ENCODE results near the gene CTSW.

Gene CTSW

GRCh38 chr11:65855927-65856363 is 23.7 kb upstream of the CTSW start:
- DNase-seq (ENCODE audit: low read depth in 2 of 2, low spot score in 1 of 2): no peak

GRCh38 chr11:65856689-65857499 is 22.7 kb upstream of the CTSW start:
- peak; percentile 68 to 72 for DNase-seq (ENCODE audit: low read depth in 2 of 2, low spot score in 1 of 2)

- DNase-seq (ENCODE audit: low read depth in 2 of 2, low spot score in 1 of 2): peak; percentile 41 to 45
Measured at GRCh38 chr11:65857500-65857852, 22.2 kb upstream of the CTSW start.

- peak; percentile 84 to 93 for DNase-seq (ENCODE audit: low read depth in 2 of 2, low spot score in 1 of 2)
Measured at GRCh38 chr11:65857853-65858680, 21.6 kb upstream of the CTSW start, which contains the start of gene CFL1. CFL1 (minus strand) TSS chr11:65858180; CDS start chr11:65858099, 81 bp downstream.

- DNase-seq (ENCODE audit: low read depth in 2 of 2, low spot score in 1 of 2): no peak
Measured at GRCh38 chr11:65858681-65859087, 21.0 kb upstream of the CTSW start.

- DNase-seq (ENCODE audit: low read depth in 2 of 2, low spot score in 1 of 2): peak; percentile 97 to 98
Measured at GRCh38 chr11:65859095-65859811, 20.4 kb upstream of the CTSW start.

GRCh38 chr11:65859812-65860277 is 19.8 kb upstream of the CTSW start:
- DNase-seq (ENCODE audit: low read depth in 2 of 2, low spot score in 1 of 2): no peak

GRCh38 chr11:65860278-65861164 is 19.1 kb upstream of the CTSW start, which contains the start of gene MUS81:
MUS81 (plus strand) TSS chr11:65860433; CDS start chr11:65860754, 321 bp downstream.
- DNase-seq (ENCODE audit: low read depth in 2 of 2, low spot score in 1 of 2): peak; percentile 95 to 97

GRCh38 chr11:65861165-65861505 is 18.5 kb upstream of the CTSW start:
- no peak for DNase-seq (ENCODE audit: low read depth in 2 of 2, low spot score in 1 of 2)

GRCh38 chr11:65861533-65862183 is 18.0 kb upstream of the CTSW start:
- DNase-seq (ENCODE audit: low read depth in 2 of 2, low spot score in 1 of 2): no peak

GRCh38 chr11:65862191-65862735 is 17.4 kb upstream of the CTSW start:
- DNase-seq (ENCODE audit: low read depth in 2 of 2, low spot score in 1 of 2): no peak

- no peak for DNase-seq (ENCODE audit: low read depth in 2 of 2, low spot score in 1 of 2)
Measured at GRCh38 chr11:65862941-65863888, 16.4 kb upstream of the CTSW start.

- DNase-seq (ENCODE audit: low read depth in 2 of 2, low spot score in 1 of 2): no peak
Measured at GRCh38 chr11:65863889-65864705, 15.5 kb upstream of the CTSW start.

GRCh38 chr11:65864706-65865471 is 14.7 kb upstream of the CTSW start:
- no peak for DNase-seq (ENCODE audit: low read depth in 2 of 2, low spot score in 1 of 2)

- no peak for DNase-seq (ENCODE audit: low read depth in 2 of 2, low spot score in 1 of 2)
Measured at GRCh38 chr11:65865550-65866172, 14.0 kb upstream of the CTSW start.

GRCh38 chr11:65866509-65867283 is 12.9 kb upstream of the CTSW start:
- no peak for DNase-seq (ENCODE audit: low read depth in 2 of 2, low spot score in 1 of 2)

All from stimulated activated CD8-positive, alpha-beta memory T cell treated with anti-CD3 and anti-CD28 coated beads, Interleukin-4, amount 100 ng/mL, for 1 hour (primary cell).